ENCODE measurements around the gene QRSL1.

Gene QRSL1

GRCh38 chr6:106670236-106670635 lies 40.9 kb downstream of the QRSL1 start:
- WGBS, 2 experiments: 93 to 98% methylated on average over 6 of the region's 6 CpGs
- no peak overlapping the region for H3K4me3 ChIP-seq (ENCODE audit: insufficient read depth, low read depth, low read length)
- no peaks in the 10 kb centered on the region for H3K27me3 ChIP-seq (ENCODE audit: control insufficient read depth, insufficient read depth, low read length, poor library complexity, severe bottlenecking)
- no peaks in the 10 kb centered on the region for H3K4me1 ChIP-seq (ENCODE audit: control insufficient read depth, insufficient read depth, low read length)
- no peak overlapping the region for H3K27ac ChIP-seq (ENCODE audit: insufficient read depth, low read depth, low read length, poor library complexity, severe bottlenecking)
- no peaks in the 10 kb centered on the region for H3K36me3 ChIP-seq (ENCODE audit: control insufficient read depth, insufficient read depth, low read length)
- H3K9me3 ChIP-seq (ENCODE audit: control insufficient read depth, low read length): no peaks in the 10 kb centered on the region

- no peak overlapping the region for H3K27ac ChIP-seq (ENCODE audit: insufficient read depth, low read depth, low read length, poor library complexity, severe bottlenecking)
- H3K36me3 ChIP-seq (ENCODE audit: control insufficient read depth, insufficient read depth, low read length): no peaks in the 10 kb centered on the region
- 94 to 100% methylated on average over 3 of the region's 3 CpGs for WGBS, 2 experiments
- H3K4me1 ChIP-seq (ENCODE audit: control insufficient read depth, insufficient read depth, low read length): no peaks in the 10 kb centered on the region
- no peaks in the 10 kb centered on the region for H3K27me3 ChIP-seq (ENCODE audit: control insufficient read depth, insufficient read depth, low read length, poor library complexity, severe bottlenecking)
- H3K9me3 ChIP-seq (ENCODE audit: control insufficient read depth, low read length): no peaks in the 10 kb centered on the region
- H3K4me3 ChIP-seq (ENCODE audit: insufficient read depth, low read depth, low read length): no peak overlapping the region
Measured at GRCh38 chr6:106671651-106672050, 42.3 kb downstream of the QRSL1 start.

- no peak overlapping the region for H3K27ac ChIP-seq (ENCODE audit: insufficient read depth, low read depth, low read length, poor library complexity, severe bottlenecking)
- H3K4me3 ChIP-seq (ENCODE audit: insufficient read depth, low read depth, low read length): no peak overlapping the region
- H3K27me3 ChIP-seq (ENCODE audit: control insufficient read depth, insufficient read depth, low read length, poor library complexity, severe bottlenecking): no peaks in the 10 kb centered on the region
- H3K4me1 ChIP-seq (ENCODE audit: control insufficient read depth, insufficient read depth, low read length): no peaks in the 10 kb centered on the region
- H3K36me3 ChIP-seq (ENCODE audit: control insufficient read depth, insufficient read depth, low read length): no peaks in the 10 kb centered on the region
- H3K9me3 ChIP-seq (ENCODE audit: control insufficient read depth, low read length): no peaks in the 10 kb centered on the region
Measured at GRCh38 chr6:106674541-106675229, 45.3 kb downstream of the QRSL1 start.

GRCh38 chr6:106677282-106677681 lies 47.9 kb downstream of the QRSL1 start:
- Histone ChIP-seq H3K27me3 (ENCODE audit: control insufficient read depth, insufficient read depth, low read length, poor library complexity, severe bottlenecking) (no peaks in the 10 kb centered on the region), H3K27ac (ENCODE audit: insufficient read depth, low read depth, low read length, poor library complexity, severe bottlenecking) (no peak overlapping the region), H3K4me1 (ENCODE audit: control insufficient read depth, insufficient read depth, low read length) (no peaks in the 10 kb centered on the region), H3K9me3 (ENCODE audit: control insufficient read depth, low read length) (no peaks in the 10 kb centered on the region), H3K36me3 (ENCODE audit: control insufficient read depth, insufficient read depth, low read length) (no peaks in the 10 kb centered on the region), H3K4me3 (ENCODE audit: insufficient read depth, low read depth, low read length) (no peak overlapping the region)
- WGBS, 2 experiments: 89 to 92% methylated on average over 3 of the region's 3 CpGs

- Histone ChIP-seq H3K27ac (ENCODE audit: insufficient read depth, low read depth, low read length, poor library complexity, severe bottlenecking) (no peak overlapping the region), H3K4me1 (ENCODE audit: control insufficient read depth, insufficient read depth, low read length) (no peaks in the 10 kb centered on the region)
- WGBS, 2 experiments: 96 to 97% methylated on average over 4 of the region's 4 CpGs
Measured at GRCh38 chr6:106684011-106684410, 54.6 kb downstream of the QRSL1 start.

GRCh38 chr6:106685833-106686232 lies 56.5 kb downstream of the QRSL1 start:
- Histone ChIP-seq H3K27me3 (ENCODE audit: control insufficient read depth, insufficient read depth, low read length, poor library complexity, severe bottlenecking) (no peaks in the 10 kb centered on the region), H3K4me1 (ENCODE audit: control insufficient read depth, insufficient read depth, low read length) (no peaks in the 10 kb centered on the region), H3K4me3 (ENCODE audit: insufficient read depth, low read depth, low read length) (no peak overlapping the region), H3K9me3 (ENCODE audit: control insufficient read depth, low read length) (no peaks in the 10 kb centered on the region), H3K36me3 (ENCODE audit: control insufficient read depth, insufficient read depth, low read length) (no peaks in the 10 kb centered on the region), H3K27ac (ENCODE audit: insufficient read depth, low read depth, low read length, poor library complexity, severe bottlenecking) (no peak overlapping the region)
- 95 to 97% methylated on average over 2 of the region's 2 CpGs for WGBS, 2 experiments

More at GRCh38 chr6:106684011-106684410, 54.6 kb downstream of the QRSL1 start:
- Histone ChIP-seq H3K9me3 (ENCODE audit: control insufficient read depth, low read length) (no peaks in the 10 kb centered on the region), H3K36me3 (ENCODE audit: control insufficient read depth, insufficient read depth, low read length) (no peaks in the 10 kb centered on the region), H3K4me3 (ENCODE audit: insufficient read depth, low read depth, low read length) (no peak overlapping the region), H3K27me3 (ENCODE audit: control insufficient read depth, insufficient read depth, low read length, poor library complexity, severe bottlenecking) (no peaks in the 10 kb centered on the region)

- no peaks in the 10 kb centered on the region for H3K9me3 ChIP-seq (ENCODE audit: control insufficient read depth, low read length)
- H3K36me3 ChIP-seq (ENCODE audit: control insufficient read depth, insufficient read depth, low read length): no peaks in the 10 kb centered on the region
- WGBS, 2 experiments: 96 to 98% methylated on average over 6 of the region's 6 CpGs
- H3K27me3 ChIP-seq (ENCODE audit: control insufficient read depth, insufficient read depth, low read length, poor library complexity, severe bottlenecking): no peaks in the 10 kb centered on the region
- H3K4me1 ChIP-seq (ENCODE audit: control insufficient read depth, insufficient read depth, low read length): peaks cover 7% of the 10 kb centered on the region
- no peak overlapping the region for H3K4me3 ChIP-seq (ENCODE audit: insufficient read depth, low read depth, low read length)
- H3K27ac ChIP-seq (ENCODE audit: insufficient read depth, low read depth, low read length, poor library complexity, severe bottlenecking): no peak overlapping the region
Measured at GRCh38 chr6:106688177-106688951, 59.0 kb downstream of the QRSL1 start.

- H3K36me3 ChIP-seq (ENCODE audit: control insufficient read depth, insufficient read depth, low read length): no peaks in the 10 kb centered on the region
- H3K4me1 ChIP-seq (ENCODE audit: control insufficient read depth, insufficient read depth, low read length): peaks cover 7% of the 10 kb centered on the region
- H3K4me3 ChIP-seq (ENCODE audit: insufficient read depth, low read depth, low read length): no peak overlapping the region
- H3K9me3 ChIP-seq (ENCODE audit: control insufficient read depth, low read length): no peaks in the 10 kb centered on the region
- no peaks in the 10 kb centered on the region for H3K27me3 ChIP-seq (ENCODE audit: control insufficient read depth, insufficient read depth, low read length, poor library complexity, severe bottlenecking)
- H3K27ac ChIP-seq (ENCODE audit: insufficient read depth, low read depth, low read length, poor library complexity, severe bottlenecking): no peak overlapping the region
- 15 to 19% methylated on average over 6 of the region's 6 CpGs for WGBS, 2 experiments
Measured at GRCh38 chr6:106692112-106692818, 62.9 kb downstream of the QRSL1 start.

- Histone ChIP-seq H3K4me3 (ENCODE audit: insufficient read depth, low read depth, low read length) (no peak overlapping the region), H3K36me3 (ENCODE audit: control insufficient read depth, insufficient read depth, low read length) (no peaks in the 10 kb centered on the region), H3K4me1 (ENCODE audit: control insufficient read depth, insufficient read depth, low read length) (peaks cover 7% of the 10 kb centered on the region), H3K9me3 (ENCODE audit: control insufficient read depth, low read length) (no peaks in the 10 kb centered on the region), H3K27me3 (ENCODE audit: control insufficient read depth, insufficient read depth, low read length, poor library complexity, severe bottlenecking) (no peaks in the 10 kb centered on the region), H3K27ac (ENCODE audit: insufficient read depth, low read depth, low read length, poor library complexity, severe bottlenecking) (no peak overlapping the region)
- 66 to 71% methylated on average over 3 of the region's 3 CpGs for WGBS, 2 experiments
Measured at GRCh38 chr6:106692819-106693208, 63.4 kb downstream of the QRSL1 start.

GRCh38 chr6:106693418-106693817 lies 64.0 kb downstream of the QRSL1 start:
- 94 to 95% methylated on average over 2 of the region's 2 CpGs for WGBS, 2 experiments
- H3K4me1 ChIP-seq (ENCODE audit: control insufficient read depth, insufficient read depth, low read length): peaks cover 7% of the 10 kb centered on the region
- H3K9me3 ChIP-seq (ENCODE audit: control insufficient read depth, low read length): no peaks in the 10 kb centered on the region
- no peak overlapping the region for H3K27ac ChIP-seq (ENCODE audit: insufficient read depth, low read depth, low read length, poor library complexity, severe bottlenecking)
- H3K4me3 ChIP-seq (ENCODE audit: insufficient read depth, low read depth, low read length): no peak overlapping the region
- H3K27me3 ChIP-seq (ENCODE audit: control insufficient read depth, insufficient read depth, low read length, poor library complexity, severe bottlenecking): no peaks in the 10 kb centered on the region
- H3K36me3 ChIP-seq (ENCODE audit: control insufficient read depth, insufficient read depth, low read length): no peaks in the 10 kb centered on the region
